SK-N-SH (cell line): Measurements from ENCODE around the gene TMEM167A.

Experiments
- NRF1 ChIP-seq: IDR thresholded peaks from 2 replicates; pipeline ENCODE4 v1.6.1; 2012; ENCODE audit warnings: low read depth, mild to moderate bottlenecking, low read length
- POLR2AphosphoS5 ChIP-seq: IDR thresholded peaks from 2 replicates; pipeline ENCODE4 v1.6.1; 2012; ENCODE audit warnings: low read depth, low read length
- RCOR1 ChIP-seq: fragments of 150-350 bp; IDR thresholded peaks from 2 replicates; pipeline ENCODE4 v1.6.1; 2017; ENCODE audit warnings: antibody characterized with exemption, low read length
- TAF1 ChIP-seq: IDR thresholded peaks from 2 replicates; pipeline ENCODE4 v1.6.1; 2012; ENCODE audit warnings: low read depth, mild to moderate bottlenecking, low read length, moderate library complexity, borderline replicate concordance
- TF ChIP-seq, protein P1 (sequence below): IDR thresholded peaks from 2 replicates; pipeline ENCODE4; 2012
- TF ChIP-seq, protein P2 (sequence below): fragments of 200-600 bp; sonication (generic); IDR thresholded peaks from 2 replicates; pipeline ENCODE4 v1.6.1; 2017; ENCODE audit warnings: antibody characterized with exemption, mild to moderate bottlenecking, moderate library complexity

DNA sequence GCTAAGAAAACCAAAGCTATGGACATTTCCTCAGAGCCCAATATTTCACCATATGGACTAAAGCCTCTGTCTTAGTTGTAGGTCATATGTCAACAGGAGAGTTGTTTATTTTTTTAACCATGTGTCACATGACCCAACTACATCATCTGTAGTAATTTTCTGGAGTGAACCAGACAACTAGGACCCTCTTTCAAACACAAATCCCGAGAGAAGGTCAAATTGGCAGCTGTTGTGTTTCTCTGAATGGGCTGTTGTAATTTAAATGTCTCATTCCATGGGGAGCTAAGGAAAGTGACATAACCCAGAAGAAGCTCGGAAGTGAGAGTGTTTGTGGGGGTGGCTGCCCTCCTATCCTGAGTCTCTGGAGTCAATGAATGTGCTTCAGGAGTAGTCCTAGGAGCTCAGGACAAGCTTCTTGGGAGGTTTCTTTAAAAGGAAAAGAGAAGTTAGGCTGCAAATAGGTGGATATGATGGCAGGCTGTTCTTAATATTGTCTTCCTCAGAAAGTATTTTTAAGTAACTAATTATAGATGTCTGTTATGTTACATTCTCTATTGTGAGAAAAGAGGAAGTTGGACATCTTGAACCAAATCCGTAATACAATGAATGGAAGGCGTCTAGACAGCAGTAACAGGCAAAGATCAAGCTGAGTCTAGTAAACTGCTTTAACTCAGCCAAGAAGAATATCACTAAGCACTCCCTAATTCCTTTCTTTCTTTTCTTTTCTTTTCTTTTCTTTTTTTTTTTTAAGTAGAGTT lies 50.1 kb downstream of the TMEM167A start:
- TF ChIP-seq, protein P1, sequence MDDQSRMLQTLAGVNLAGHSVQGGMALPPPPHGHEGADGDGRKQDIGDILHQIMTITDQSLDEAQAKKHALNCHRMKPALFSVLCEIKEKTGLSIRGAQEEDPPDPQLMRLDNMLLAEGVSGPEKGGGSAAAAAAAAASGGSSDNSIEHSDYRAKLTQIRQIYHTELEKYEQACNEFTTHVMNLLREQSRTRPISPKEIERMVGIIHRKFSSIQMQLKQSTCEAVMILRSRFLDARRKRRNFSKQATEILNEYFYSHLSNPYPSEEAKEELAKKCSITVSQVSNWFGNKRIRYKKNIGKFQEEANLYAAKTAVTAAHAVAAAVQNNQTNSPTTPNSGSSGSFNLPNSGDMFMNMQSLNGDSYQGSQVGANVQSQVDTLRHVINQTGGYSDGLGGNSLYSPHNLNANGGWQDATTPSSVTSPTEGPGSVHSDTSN = no peak
- TF ChIP-seq, protein P2, sequence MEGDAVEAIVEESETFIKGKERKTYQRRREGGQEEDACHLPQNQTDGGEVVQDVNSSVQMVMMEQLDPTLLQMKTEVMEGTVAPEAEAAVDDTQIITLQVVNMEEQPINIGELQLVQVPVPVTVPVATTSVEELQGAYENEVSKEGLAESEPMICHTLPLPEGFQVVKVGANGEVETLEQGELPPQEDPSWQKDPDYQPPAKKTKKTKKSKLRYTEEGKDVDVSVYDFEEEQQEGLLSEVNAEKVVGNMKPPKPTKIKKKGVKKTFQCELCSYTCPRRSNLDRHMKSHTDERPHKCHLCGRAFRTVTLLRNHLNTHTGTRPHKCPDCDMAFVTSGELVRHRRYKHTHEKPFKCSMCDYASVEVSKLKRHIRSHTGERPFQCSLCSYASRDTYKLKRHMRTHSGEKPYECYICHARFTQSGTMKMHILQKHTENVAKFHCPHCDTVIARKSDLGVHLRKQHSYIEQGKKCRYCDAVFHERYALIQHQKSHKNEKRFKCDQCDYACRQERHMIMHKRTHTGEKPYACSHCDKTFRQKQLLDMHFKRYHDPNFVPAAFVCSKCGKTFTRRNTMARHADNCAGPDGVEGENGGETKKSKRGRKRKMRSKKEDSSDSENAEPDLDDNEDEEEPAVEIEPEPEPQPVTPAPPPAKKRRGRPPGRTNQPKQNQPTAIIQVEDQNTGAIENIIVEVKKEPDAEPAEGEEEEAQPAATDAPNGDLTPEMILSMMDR = no peak
- no peak for TF ChIP-seq TAF1
- no peak for TF ChIP-seq RCOR1
- TF ChIP-seq POLR2AphosphoS5 = no peak
- TF ChIP-seq NRF1 = no peak
